Heart left ventricle (tissue), 13 donors: ENCODE data around the gene CCNJL.

Experiments used
- CTCF ChIP-seq, 12 donors: fragments of 200-600 bp; sonication (generic) in 4 of 12; IDR thresholded peaks; one replicate each; pipeline versions ENCODE4 v1.5.0 to v1.8.0; 2018 to 2022; ENCODE audit warnings: antibody characterized with exemption in 12 of 12, mild to moderate bottlenecking in 5 of 12
- POLR2A ChIP-seq, 2 donors: fragments of 450-650 bp; IDR thresholded peaks; one replicate each; pipeline ENCODE4 v1.6.1; 2017; ENCODE audit warnings: antibody characterized with exemption in 2 of 2, mild to moderate bottlenecking in 2 of 2, moderate library complexity in 2 of 2
- donor health status: ischemic (EF 13 %, LVEDD 7.1; RV severe dilation, severe dysfunction).
- donor health status: DM: no; HTN: yes; CAD: no.
- donor health status: DM: no; HTN: no; CAD: no.
- donor health status: ischemic (EF 25% LVEDD 6.9; RV normal size, moderate dysfunction).
- donor health status: ischemic (EF 25% LVEDD 5.7; RV mildly dilated, moderate dysfunction).
- donor health status: ischemic (EF 35%, LVEDD 5.7; RV mildly dilated, moderate dysfunction).
- donor health status: nonischemic (EF 11% LVEDD 7.7; RV severe dilation, severe dysfunction).
- donor health status: DM: yes; HTN: yes; CAD: no.
- donor health status: PGD.
- donor health status: ischemic (EF 29% LVEDD 5.4; RV normal size, mild dysfunction).
- donor health status: nonischemic (EF 23%, LVEDD 6.1; RV moderate dilation, normal function).

- TF ChIP-seq CTCF (IDR thresholded peaks at IDR 0.05) (no peak), POLR2A (IDR thresholded peaks at IDR 0.05) (no peak)
These were observed 21.4 kb upstream of the CCNJL start for GRCh38 chr5:160333721-160334120.
